GM18909 (cell line): Measurements from ENCODE around the gene ALDH1A3.
A peak's percentile ranks its signal among the peaks of the same experiment; 100 is the strongest.

Source experiments
- ATAC-seq: cut with Tn5 transposase; IDR thresholded peaks from one replicate; pipeline ENCODE4 v1.9.1; 2021; ENCODE audit warnings: mild to moderate bottlenecking; ENCODE audit not compliant: unreplicated experiment, poor library complexity

ALDH1A3 gene

GRCh38 chr15:100856867-100857266, 22.8 kb upstream of the ALDH1A3 start:
- no peak for ATAC-seq

- no peak for ATAC-seq
Measured at GRCh38 chr15:100858294-100858693, 21.3 kb upstream of the ALDH1A3 start.

- no peak for ATAC-seq
Measured at GRCh38 chr15:100859970-100860828, 19.4 kb upstream of the ALDH1A3 start.

GRCh38 chr15:100860829-100861510, 18.7 kb upstream of the ALDH1A3 start:
- ATAC-seq = no peak

- no peak for ATAC-seq
Measured at GRCh38 chr15:100861511-100861991, 18.1 kb upstream of the ALDH1A3 start.

- no peak for ATAC-seq
Measured at GRCh38 chr15:100862162-100862561, 17.5 kb upstream of the ALDH1A3 start.

GRCh38 chr15:100863075-100863795, 16.4 kb upstream of the ALDH1A3 start:
- no peak for ATAC-seq

- ATAC-seq = no peak
Measured at GRCh38 chr15:100863796-100864267, 15.8 kb upstream of the ALDH1A3 start.

- ATAC-seq = no peak
Measured at GRCh38 chr15:100866386-100867330, 13.0 kb upstream of the ALDH1A3 start.

GRCh38 chr15:100867433-100867832, 12.2 kb upstream of the ALDH1A3 start:
- ATAC-seq = no peak

- ATAC-seq = no peak
Measured at GRCh38 chr15:100869151-100869999, 10.3 kb upstream of the ALDH1A3 start.

- peak; percentile 73 for ATAC-seq
Measured at GRCh38 chr15:100873029-100873677, 6.5 kb upstream of the ALDH1A3 start.

- no peak for ATAC-seq
Measured at GRCh38 chr15:100875495-100875894, 4.1 kb upstream of the ALDH1A3 start.

GRCh38 chr15:100875976-100876375, 3.7 kb upstream of the ALDH1A3 start:
- no peak for ATAC-seq

GRCh38 chr15:100877551-100877950, 2.1 kb upstream of the ALDH1A3 start:
- no peak for ATAC-seq

GRCh38 chr15:100878130-100878529, 1.5 kb upstream of the ALDH1A3 start:
- ATAC-seq = no peak

- no peak for ATAC-seq
Measured at GRCh38 chr15:100878648-100879047, 983 bp upstream of the ALDH1A3 start.

GRCh38 chr15:100879061-100879463, 569 bp upstream of the ALDH1A3 start:
- peak; percentile 41 for ATAC-seq
